Measurements from ENCODE around the gene DDIT4L. TPM values are rescaled to one million over a fixed set of nuclear protein-coding genes. Genes with fewer than 3 reads are reported as not detected.

DDIT4L gene
- total and polyA plus RNA-seq, 2 donors (not counting 1 experiment from before 2014, with no cell fraction given), result 6.4 to 14.2 TPM

- no peaks in the 10 kb centered on the region for H3K36me3 ChIP-seq (ENCODE audit: control insufficient read depth, insufficient read depth, low read length)
- TF ChIP-seq CTCF (conservative IDR thresholded peaks at IDR 0.05 in 1 of 2, IDR thresholded peaks at IDR 0.05 in 1 of 2; ENCODE audit: low read depth in 1 of 2, low read length in 2 of 2), result no peak
- no peak for TF ChIP-seq EZH2 (IDR thresholded peaks at IDR 0.05; ENCODE audit: low read length, missing control alignments)
- H3K4me2 ChIP-seq (ENCODE audit: extremely low read depth, insufficient read depth, low read length), result peak overlapping the region; percentile 64
- H4K20me1 ChIP-seq (ENCODE audit: control insufficient read depth, extremely low read depth, insufficient read depth, low read length), result no peaks in the 10 kb centered on the region
- no peaks in the 10 kb centered on the region for H3K27me3 ChIP-seq (ENCODE audit: control insufficient read depth, insufficient read depth, low read length)
- H2AFZ ChIP-seq (ENCODE audit: low read length), result peak overlapping the region; percentile 74
- H3K79me2 ChIP-seq (ENCODE audit: control insufficient read depth, insufficient read depth, low read length), result no peaks in the 10 kb centered on the region
- no peak overlapping the region for H3K27ac ChIP-seq (ENCODE audit: insufficient read depth, low read length)
- DNase-seq (ENCODE audit: low read depth in 2 of 2), result peak; percentile 30 to 58
- H3K4me1 ChIP-seq (ENCODE audit: control insufficient read depth, extremely low read depth, insufficient read depth, low read length), result no peaks in the 10 kb centered on the region
- no peaks in the 10 kb centered on the region for H3K9me3 ChIP-seq (ENCODE audit: control insufficient read depth, insufficient read depth, low read depth, low read length)
- peak overlapping the region; percentile 32 for H3K9ac ChIP-seq (ENCODE audit: insufficient read depth, low read length)
- peak overlapping the region; percentile 70 to 73 (median 72) for H3K4me3 ChIP-seq (replicated peaks in 1 of 4; ENCODE audit: control extremely low read depth in 1 of 4, insufficient read depth in 1 of 4, low read depth in 3 of 4, low read length in 4 of 4)
Measured at GRCh38 chr4:100190643-100191600, 654 bp upstream of the DDIT4L start.

GRCh38 chr4:100188829-100189228 lies 1.4 kb downstream of the DDIT4L start:
- no peaks in the 10 kb centered on the region for H3K9me3 ChIP-seq (ENCODE audit: control insufficient read depth, insufficient read depth, low read depth, low read length)
- no peak for DNase-seq (ENCODE audit: low read depth in 2 of 2)
- H3K36me3 ChIP-seq (ENCODE audit: control insufficient read depth, insufficient read depth, low read length), result no peaks in the 10 kb centered on the region
- H3K4me2 ChIP-seq (ENCODE audit: extremely low read depth, insufficient read depth, low read length), result peak overlapping the region; percentile 86
- no peaks in the 10 kb centered on the region for H3K27me3 ChIP-seq (ENCODE audit: control insufficient read depth, insufficient read depth, low read length)
- H3K4me3 ChIP-seq (replicated peaks in 1 of 4; ENCODE audit: control extremely low read depth in 1 of 4, insufficient read depth in 1 of 4, low read depth in 3 of 4, low read length in 4 of 4), result peak overlapping the region in 3 of 4 experiments; percentile 71 to 73 (median 72)
- H3K9ac ChIP-seq (ENCODE audit: insufficient read depth, low read length), result no peak overlapping the region
- no peak overlapping the region for H3K27ac ChIP-seq (ENCODE audit: insufficient read depth, low read length)
- H4K20me1 ChIP-seq (ENCODE audit: control insufficient read depth, extremely low read depth, insufficient read depth, low read length), result no peaks in the 10 kb centered on the region
- H3K79me2 ChIP-seq (ENCODE audit: control insufficient read depth, insufficient read depth, low read length), result no peaks in the 10 kb centered on the region
- H3K4me1 ChIP-seq (ENCODE audit: control insufficient read depth, extremely low read depth, insufficient read depth, low read length), result no peaks in the 10 kb centered on the region
- TF ChIP-seq EZH2 (IDR thresholded peaks at IDR 0.05; ENCODE audit: low read length, missing control alignments), result no peak
- no peak for TF ChIP-seq CTCF (conservative IDR thresholded peaks at IDR 0.05 in 1 of 2, IDR thresholded peaks at IDR 0.05 in 1 of 2; ENCODE audit: low read depth in 1 of 2, low read length in 2 of 2)
- no peak overlapping the region for H2AFZ ChIP-seq (ENCODE audit: low read length)

- Histone ChIP-seq H3K79me2 (ENCODE audit: control insufficient read depth, insufficient read depth, low read length) (no peaks in the 10 kb centered on the region), H4K20me1 (ENCODE audit: control insufficient read depth, extremely low read depth, insufficient read depth, low read length) (no peaks in the 10 kb centered on the region), H3K36me3 (ENCODE audit: control insufficient read depth, insufficient read depth, low read length) (no peaks in the 10 kb centered on the region), H3K27ac (ENCODE audit: insufficient read depth, low read length) (no peak overlapping the region), H3K9me3 (ENCODE audit: control insufficient read depth, insufficient read depth, low read depth, low read length) (no peaks in the 10 kb centered on the region), H3K4me2 (ENCODE audit: extremely low read depth, insufficient read depth, low read length) (no peak overlapping the region), H2AFZ (ENCODE audit: low read length) (no peak overlapping the region), H3K27me3 (ENCODE audit: control insufficient read depth, insufficient read depth, low read length) (no peaks in the 10 kb centered on the region), H3K9ac (ENCODE audit: insufficient read depth, low read length) (no peak overlapping the region), H3K4me1 (ENCODE audit: control insufficient read depth, extremely low read depth, insufficient read depth, low read length) (no peaks in the 10 kb centered on the region), H3K4me3 (replicated peaks in 1 of 4; ENCODE audit: control extremely low read depth in 1 of 4, insufficient read depth in 1 of 4, low read depth in 3 of 4, low read length in 4 of 4) (no peak overlapping the region)
- no peak for DNase-seq (ENCODE audit: low read depth in 2 of 2)
- TF ChIP-seq EZH2 (IDR thresholded peaks at IDR 0.05; ENCODE audit: low read length, missing control alignments) (no peak), CTCF (conservative IDR thresholded peaks at IDR 0.05 in 1 of 2, IDR thresholded peaks at IDR 0.05 in 1 of 2; ENCODE audit: low read depth in 1 of 2, low read length in 2 of 2) (no peak)
Measured at GRCh38 chr4:100187781-100188180, 2.5 kb downstream of the DDIT4L start.
